ENCODE results near the gene PIP4K2A. TPM values are rescaled to one million over a fixed set of nuclear protein-coding genes. Genes with fewer than 3 reads are reported as not detected.
A peak's percentile ranks its signal among the peaks of the same experiment; 100 is the strongest.

The PIP4K2A gene
- total RNA-seq, 6 experiments from 2014 or later, result 8.1 to 27.6 (median 12.0) TPM

GRCh38 chr10:22570733-22571430 is 143.5 kb downstream of the PIP4K2A start:
- intact Hi-C loops (cut with DNase I), result loop anchor here in 1 of 2 donors (10.0 kb wide), 1 partner anchor 414 kb away; no protein-coding TSS in a partner anchor
- Histone ChIP-seq H3K4me3 (no peak overlapping the region), H3K36me3 (peaks cover 0 to 21% (median 2%) of the 10 kb centered on the region in 4 donors), H3K4me1 (peaks cover 0 to 5% (median 0%) of the 10 kb centered on the region in 4 donors), H3K9me3 (no peaks in the 10 kb centered on the region), H3K27me3 (no peaks in the 10 kb centered on the region), H3K27ac (no peak overlapping the region)
- DNase-seq (no peak), ATAC-seq (no peak)
- WGBS (ENCODE audit: insufficient coverage, low coverage, low lambda C conversion rate, missing lambda C conversion rate), result 58% methylated on average over 6 of the region's 6 CpGs
- TF ChIP-seq POLR2A (IDR thresholded peaks at IDR 0.05), result no peak
- TF ChIP-seq CTCF (IDR thresholded peaks at IDR 0.05), result no peak

- no peaks in the 10 kb centered on the region for H3K9me3 ChIP-seq
- intact Hi-C loops (cut with DNase I), result loop anchor here in 1 of 2 donors (10.0 kb wide), 1 partner anchor 415 kb away; no protein-coding TSS in a partner anchor
- TF ChIP-seq CTCF (IDR thresholded peaks at IDR 0.05) (no peak), POLR2A (IDR thresholded peaks at IDR 0.05) (no peak)
- peaks cover 0 to 21% (median 2%) of the 10 kb centered on the region in 4 donors for H3K36me3 ChIP-seq
- ATAC-seq (peak in 3 of 4 donors; percentile 27 to 62 (median 33)), DNase-seq (no peak)
- peaks cover 0 to 5% (median 0%) of the 10 kb centered on the region in 4 donors for H3K4me1 ChIP-seq
- H3K27ac ChIP-seq, result no peak overlapping the region
- H3K27me3 ChIP-seq, result no peaks in the 10 kb centered on the region
- H3K4me3 ChIP-seq, result no peak overlapping the region
- 72% methylated on average over 4 of the region's 4 CpGs for WGBS (ENCODE audit: insufficient coverage, low coverage, low lambda C conversion rate, missing lambda C conversion rate)
These were observed 144.1 kb downstream of the PIP4K2A start for GRCh38 chr10:22570234-22570633.

- intact Hi-C loops (cut with DNase I), result no loop called here
- H3K36me3 ChIP-seq, result peaks cover 0 to 22% (median 2%) of the 10 kb centered on the region in 4 donors
- no peak overlapping the region for H3K27ac ChIP-seq
- H3K9me3 ChIP-seq, result no peaks in the 10 kb centered on the region
- ATAC-seq (peak in 2 of 4 donors; percentile 26 to 35), DNase-seq (no peak)
- no peaks in the 10 kb centered on the region for H3K27me3 ChIP-seq
- WGBS (ENCODE audit: insufficient coverage, low coverage, low lambda C conversion rate, missing lambda C conversion rate), result 47% methylated on average over 3 of the region's 7 CpGs
- H3K4me3 ChIP-seq, result no peak overlapping the region
- TF ChIP-seq CTCF (IDR thresholded peaks at IDR 0.05) (no peak), POLR2A (IDR thresholded peaks at IDR 0.05) (no peak)
- H3K4me1 ChIP-seq, result peaks cover 0 to 5% (median 0%) of the 10 kb centered on the region in 4 donors
These were observed 145.4 kb downstream of the PIP4K2A start for GRCh38 chr10:22568928-22569327.

GRCh38 chr10:22564060-22564459 is 150.3 kb downstream of the PIP4K2A start:
- Histone ChIP-seq H3K4me3 (no peak overlapping the region), H3K4me1 (no peaks in the 10 kb centered on the region), H3K9me3 (no peaks in the 10 kb centered on the region), H3K36me3 (peaks cover 0 to 18% (median 0%) of the 10 kb centered on the region in 4 donors), H3K27me3 (no peaks in the 10 kb centered on the region), H3K27ac (no peak overlapping the region)
- 76% methylated on average over 5 of the region's 5 CpGs for WGBS (ENCODE audit: insufficient coverage, low coverage, low lambda C conversion rate, missing lambda C conversion rate)
- intact Hi-C loops (cut with DNase I), result no loop called here
- no peak for ATAC-seq
- DNase-seq, result no peak
- no peak for TF ChIP-seq POLR2A (IDR thresholded peaks at IDR 0.05)
- no peak for TF ChIP-seq CTCF (IDR thresholded peaks at IDR 0.05)
